Trophoblast cell (in vitro differentiated cells and primary cell): ENCODE data around the gene CLDN7.

Experiments used
- DNase-seq, 2 donors: peaks; one replicate each; pipeline ENCODE4 v3.0.0-alpha.2; 2016
- H2AFZ ChIP-seq: 2 replicates; pipeline ENCODE4 v1.6.1; 2013; ENCODE audit warnings: low read length, moderate library complexity, mild to moderate bottlenecking; ENCODE audit not compliant: insufficient read depth, poor library complexity
- H2AK5ac ChIP-seq: 2 replicates; pipeline ENCODE4 v1.6.1; 2013; ENCODE audit warnings: mild to moderate bottlenecking, low read length
- H2BK120ac ChIP-seq: 2 replicates; pipeline ENCODE4 v1.6.1; 2013; ENCODE audit warnings: low read length, mild to moderate bottlenecking, moderate library complexity; ENCODE audit not compliant: insufficient read depth, poor library complexity
- H2BK12ac ChIP-seq: 2 replicates; pipeline ENCODE4 v1.6.1; 2013; ENCODE audit warnings: mild to moderate bottlenecking, low read length, moderate library complexity
- H2BK5ac ChIP-seq: 2 replicates; pipeline ENCODE4 v1.6.1; 2013; ENCODE audit warnings: low read length, low read depth, moderate library complexity, mild to moderate bottlenecking; ENCODE audit not compliant: poor library complexity
- H3K14ac ChIP-seq: 2 replicates; pipeline ENCODE4 v1.6.1; 2013; ENCODE audit warnings: mild to moderate bottlenecking, low read length
- H3K18ac ChIP-seq: 2 replicates; pipeline ENCODE4 v1.6.1; 2013; ENCODE audit warnings: mild to moderate bottlenecking, low read length
- H3K23ac ChIP-seq: 2 replicates; pipeline ENCODE4 v1.6.1; 2013; ENCODE audit warnings: low read length
- H3K27ac ChIP-seq: 2 replicates; pipeline ENCODE4 v1.5.1; 2013; ENCODE audit warnings: low read depth, mild to moderate bottlenecking, inconsistent platforms, low read length, moderate library complexity
- H3K27me3 ChIP-seq: 2 replicates; pipeline ENCODE4 v1.6.1; 2013; ENCODE audit warnings: inconsistent platforms, mild to moderate bottlenecking, low read length, moderate library complexity; ENCODE audit not compliant: insufficient read depth
- H3K36me3 ChIP-seq, 2 experiments: 1 replicate in 1 of 2; 2 replicates in 1 of 2; pipeline ENCODE4 v1.6.1; 2013; ENCODE audit warnings: low read length in 2 of 2, mild to moderate bottlenecking in 2 of 2, moderate library complexity in 1 of 2; ENCODE audit not compliant: insufficient read depth in 2 of 2, control insufficient read depth in 1 of 2
- H3K4ac ChIP-seq: 2 replicates; pipeline ENCODE4 v1.6.1; 2013; ENCODE audit warnings: low read depth, mild to moderate bottlenecking, low read length, moderate library complexity
- H3K4me1 ChIP-seq, 2 experiments: 1 replicate in 1 of 2; 2 replicates in 1 of 2; pipeline ENCODE4 v1.6.1; 2013; ENCODE audit warnings: low read length in 2 of 2, mild to moderate bottlenecking in 2 of 2, moderate library complexity in 1 of 2; ENCODE audit not compliant: insufficient read depth in 2 of 2, control insufficient read depth in 1 of 2
- H3K4me2 ChIP-seq: 2 replicates; pipeline ENCODE4 v1.6.1; 2013; ENCODE audit warnings: inconsistent platforms, mild to moderate bottlenecking, low read length, moderate library complexity
- H3K4me3 ChIP-seq: 2 replicates; pipeline ENCODE4 v1.5.1; 2013; ENCODE audit warnings: mild to moderate bottlenecking, low read depth, low read length, inconsistent platforms
- H3K79me1 ChIP-seq: one replicate; pipeline ENCODE4 v1.6.1; 2013; ENCODE audit warnings: low read length
- H3K79me2 ChIP-seq: 2 replicates; pipeline ENCODE4 v1.6.1; 2013; ENCODE audit warnings: low read length, mild to moderate bottlenecking; ENCODE audit not compliant: control insufficient read depth, insufficient read depth, poor library complexity
- H3K9ac ChIP-seq: 2 replicates; pipeline ENCODE4 v1.6.1; 2013; ENCODE audit warnings: mild to moderate bottlenecking, low read length
- H3K9me3 ChIP-seq: 2 replicates; pipeline ENCODE4 v1.6.1; 2013; ENCODE audit warnings: low read depth, mild to moderate bottlenecking, control low read depth, inconsistent platforms, low read length; ENCODE audit not compliant: insufficient read depth
- H4K12ac ChIP-seq: 2 replicates; pipeline ENCODE4 v1.6.1; 2013; ENCODE audit warnings: low read depth, mild to moderate bottlenecking, low read length, moderate library complexity
- H4K8ac ChIP-seq: 2 replicates; pipeline ENCODE4 v1.6.1; 2013; ENCODE audit warnings: low read depth, mild to moderate bottlenecking, low read length, moderate library complexity
- H4K91ac ChIP-seq: one replicate; pipeline ENCODE4 v1.6.1; 2013; ENCODE audit warnings: low read depth, mild to moderate bottlenecking, low read length, moderate library complexity
- WGBS: extraction: QIAGEN DNeasy Blood & Tissue Kit; methylation state at CpG from one replicate; pipeline ENCODE4 v1.1.7; 2013; ENCODE audit warnings: missing lambda C conversion rate; ENCODE audit not compliant: insufficient read length, insufficient coverage; ENCODE audit errors: extremely low coverage; 5-methylcytosine and 5-hydroxymethylcytosine counted together

The CLDN7 gene

GRCh38 chr17:7224110-7224509 is 38.2 kb downstream of the CLDN7 start:
- DNase-seq: no peak
- no peak overlapping the region for H3K4ac ChIP-seq
- no CpG with 5 or more reads among the region's 10 CpGs for WGBS

GRCh38 chr17:7223375-7223774 is 38.9 kb downstream of the CLDN7 start:
- H2BK12ac ChIP-seq: no peak overlapping the region
- H2BK120ac ChIP-seq: no peak overlapping the region
- H3K14ac ChIP-seq: no peak overlapping the region
- peaks cover 17% of the 10 kb centered on the region for H3K79me1 ChIP-seq
- H3K9me3 ChIP-seq: no peaks in the 10 kb centered on the region
- peaks cover 10% of the 10 kb centered on the region for H3K79me2 ChIP-seq
- H4K91ac ChIP-seq: no peak overlapping the region
- H3K4ac ChIP-seq: no peak overlapping the region
- no peaks in the 10 kb centered on the region for H3K27me3 ChIP-seq
- H3K23ac ChIP-seq: no peak overlapping the region
- no peak overlapping the region for H2AFZ ChIP-seq
- DNase-seq: peak; percentile 74 to 91
- no peak overlapping the region for H4K8ac ChIP-seq
- H3K4me2 ChIP-seq: no peak overlapping the region
- H3K9ac ChIP-seq: no peak overlapping the region
- H3K36me3 ChIP-seq: peaks cover 74% of the 10 kb centered on the region in 2 experiments
- no peak overlapping the region for H2AK5ac ChIP-seq
- no peak overlapping the region for H3K27ac ChIP-seq
- peaks cover 30 to 32% of the 10 kb centered on the region in 2 experiments for H3K4me1 ChIP-seq
- no CpG with 5 or more reads among the region's 4 CpGs for WGBS
- no peak overlapping the region for H3K18ac ChIP-seq
- H2BK5ac ChIP-seq: no peak overlapping the region
- H3K4me3 ChIP-seq: no peak overlapping the region
- no peak overlapping the region for H4K12ac ChIP-seq

More at GRCh38 chr17:7224110-7224509, 38.2 kb downstream of the CLDN7 start:
- Histone ChIP-seq H3K23ac (no peak overlapping the region), H3K36me3 (peaks cover 81% of the 10 kb centered on the region in 2 experiments), H2AFZ (no peak overlapping the region), H3K9ac (no peak overlapping the region), H3K4me1 (peaks cover 29 to 31% of the 10 kb centered on the region in 2 experiments), H2BK12ac (no peak overlapping the region), H2AK5ac (no peak overlapping the region), H3K79me2 (peaks cover 10% of the 10 kb centered on the region), H4K12ac (no peak overlapping the region), H3K27me3 (no peaks in the 10 kb centered on the region), H2BK5ac (no peak overlapping the region), H3K14ac (no peak overlapping the region), H4K91ac (no peak overlapping the region), H3K79me1 (peaks cover 16% of the 10 kb centered on the region), H4K8ac (no peak overlapping the region), H3K4me3 (no peak overlapping the region), H3K18ac (no peak overlapping the region), H2BK120ac (no peak overlapping the region), H3K27ac (no peak overlapping the region), H3K4me2 (no peak overlapping the region), H3K9me3 (no peaks in the 10 kb centered on the region)

- Histone ChIP-seq H3K9ac (no peak overlapping the region), H2BK5ac (no peak overlapping the region), H2AFZ (no peak overlapping the region), H3K79me2 (peaks cover 10% of the 10 kb centered on the region), H3K27ac (peak overlapping the region; percentile 3), H3K36me3 (peaks cover 70 to 72% of the 10 kb centered on the region in 2 experiments), H3K4me2 (no peak overlapping the region), H3K9me3 (no peaks in the 10 kb centered on the region), H3K23ac (no peak overlapping the region), H2BK12ac (no peak overlapping the region), H3K79me1 (peaks cover 21% of the 10 kb centered on the region), H3K4me1 (peaks cover 34 to 37% of the 10 kb centered on the region in 2 experiments), H4K91ac (no peak overlapping the region), H3K4ac (no peak overlapping the region), H2BK120ac (no peak overlapping the region), H3K18ac (no peak overlapping the region), H3K14ac (no peak overlapping the region), H4K8ac (no peak overlapping the region), H2AK5ac (no peak overlapping the region), H3K27me3 (no peaks in the 10 kb centered on the region), H4K12ac (no peak overlapping the region), H3K4me3 (peak overlapping the region; percentile 11)
- WGBS: no CpG with 5 or more reads among the region's 7 CpGs
- no peak for DNase-seq
Measured at GRCh38 chr17:7222972-7223292, 39.3 kb downstream of the CLDN7 start.

GRCh38 chr17:7222093-7222971 is 39.9 kb downstream of the CLDN7 start:
- Histone ChIP-seq H3K79me1 (peaks cover 22% of the 10 kb centered on the region), H3K4me1 (peaks cover 38 to 40% of the 10 kb centered on the region in 2 experiments), H3K4ac (no peak overlapping the region), H3K36me3 (peaks cover 64 to 66% of the 10 kb centered on the region in 2 experiments), H4K91ac (no peak overlapping the region), H4K12ac (no peak overlapping the region), H3K18ac (no peak overlapping the region), H3K79me2 (peaks cover 10% of the 10 kb centered on the region), H2BK120ac (no peak overlapping the region), H2AK5ac (no peak overlapping the region), H3K23ac (no peak overlapping the region), H3K9ac (no peak overlapping the region), H4K8ac (no peak overlapping the region), H2BK5ac (no peak overlapping the region), H3K14ac (no peak overlapping the region), H3K27me3 (no peaks in the 10 kb centered on the region), H2BK12ac (no peak overlapping the region), H3K9me3 (no peaks in the 10 kb centered on the region), H3K27ac (peak overlapping the region; percentile 3), H3K4me2 (no peak overlapping the region), H2AFZ (no peak overlapping the region), H3K4me3 (no peak overlapping the region)
- WGBS: no CpG with 5 or more reads among the region's 15 CpGs
- no peak for DNase-seq
